RWPE1 (cell line): ENCODE data around the gene STK26.

Source experiments
- CTCF ChIA-PET: fragments of 350-600 bp; sonication (Branson Sonifier 250); formaldehyde crosslinking; extraction: SDS; loops from one replicate; lab custom pipeline; 2021; lab: Yijun Ruan, JAX
- POLR2A ChIA-PET: fragments of 400-600 bp; formaldehyde crosslinking; extraction: SDS; loops from one replicate; lab custom pipeline; 2020; ENCODE audit warnings: antibody characterized with exemption; ENCODE audit not compliant: low non-redundant PET; lab: Yijun Ruan, JAX
- DNase-seq: peaks from one replicate; pipeline ENCODE4 v3.0.0; 2012; ENCODE audit warnings: low spot score
- H3K27ac ChIP-seq: fragments of 450-650 bp; 2 replicates; pipeline ENCODE4 v1.5.1; 2017
- TF ChIP-seq, protein P1 (sequence below): fragments of 450-650 bp; conservative IDR thresholded peaks from 2 replicates; pipeline ENCODE4 v1.5.1; 2017; ENCODE audit warnings: low read depth, mild to moderate bottlenecking

Gene STK26

GRCh38 chrX:132085786-132086185 lies 62.7 kb downstream of the STK26 start:
- H3K27ac ChIP-seq: no peak overlapping the region
- TF ChIP-seq, protein P1, sequence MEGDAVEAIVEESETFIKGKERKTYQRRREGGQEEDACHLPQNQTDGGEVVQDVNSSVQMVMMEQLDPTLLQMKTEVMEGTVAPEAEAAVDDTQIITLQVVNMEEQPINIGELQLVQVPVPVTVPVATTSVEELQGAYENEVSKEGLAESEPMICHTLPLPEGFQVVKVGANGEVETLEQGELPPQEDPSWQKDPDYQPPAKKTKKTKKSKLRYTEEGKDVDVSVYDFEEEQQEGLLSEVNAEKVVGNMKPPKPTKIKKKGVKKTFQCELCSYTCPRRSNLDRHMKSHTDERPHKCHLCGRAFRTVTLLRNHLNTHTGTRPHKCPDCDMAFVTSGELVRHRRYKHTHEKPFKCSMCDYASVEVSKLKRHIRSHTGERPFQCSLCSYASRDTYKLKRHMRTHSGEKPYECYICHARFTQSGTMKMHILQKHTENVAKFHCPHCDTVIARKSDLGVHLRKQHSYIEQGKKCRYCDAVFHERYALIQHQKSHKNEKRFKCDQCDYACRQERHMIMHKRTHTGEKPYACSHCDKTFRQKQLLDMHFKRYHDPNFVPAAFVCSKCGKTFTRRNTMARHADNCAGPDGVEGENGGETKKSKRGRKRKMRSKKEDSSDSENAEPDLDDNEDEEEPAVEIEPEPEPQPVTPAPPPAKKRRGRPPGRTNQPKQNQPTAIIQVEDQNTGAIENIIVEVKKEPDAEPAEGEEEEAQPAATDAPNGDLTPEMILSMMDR: no peak
- DNase-seq: no peak
- POLR2A ChIA-PET: no interaction called here
- CTCF ChIA-PET: no interaction called here

DNA sequence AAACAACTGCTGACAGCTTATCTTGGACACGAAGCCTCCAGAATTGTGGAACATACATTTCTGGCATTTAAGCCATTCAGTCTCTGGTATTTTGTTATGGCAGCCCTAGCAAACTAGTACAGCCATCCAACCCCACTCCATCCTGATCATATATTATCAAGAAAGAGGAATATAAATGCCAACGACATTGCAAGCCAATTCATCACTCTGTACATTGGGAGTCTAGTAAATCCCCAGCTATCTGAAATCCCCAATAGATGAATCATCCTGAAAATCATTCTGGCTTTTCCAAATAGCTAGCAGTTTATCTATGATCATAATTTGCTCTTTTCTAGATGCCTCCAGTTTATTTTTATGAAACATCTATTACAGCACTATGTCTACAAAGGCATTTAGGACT lies 63.6 kb downstream of the STK26 start:
- DNase-seq: peak; percentile 12
- no peak overlapping the region for H3K27ac ChIP-seq
- POLR2A ChIA-PET: no interaction called here
- CTCF ChIA-PET: interaction anchor here (0.6 kb wide), 1 partner anchor 301 kb away, joined by 4 read pairs; no protein-coding TSS in a partner anchor
- TF ChIP-seq, protein P1: no peak

GRCh38 chrX:132088864-132089263 lies 65.8 kb downstream of the STK26 start:
- no peak for DNase-seq
- POLR2A ChIA-PET: no interaction called here
- CTCF ChIA-PET: no interaction called here
- no peak overlapping the region for H3K27ac ChIP-seq
- TF ChIP-seq, protein P1: no peak

- ChIA-PET POLR2A (no interaction called here), CTCF (interaction anchor here (0.6 to 0.7 kb wide), 2 partner anchors 24 to 1246 kb away, joined by 3 to 4 read pairs; no protein-coding TSS in a partner anchor)
- DNase-seq: no peak
- TF ChIP-seq, protein P1: no peak
- H3K27ac ChIP-seq: no peak overlapping the region
These were observed 67.5 kb downstream of the STK26 start for GRCh38 chrX:132090403-132091159.

- TF ChIP-seq, protein P1: peak; percentile 37
- ChIA-PET POLR2A (interaction anchor here (0.5 kb wide), 1 partner anchor 125 kb away, joined by 3 read pairs; no protein-coding TSS in a partner anchor), CTCF (interaction anchor here (0.6 to 1.5 kb wide), 6 partner anchors 13 to 539 kb away, joined by 3 to 6 read pairs (median 4); partner anchors contain the start of gene RAP2C)
- DNase-seq: peak; percentile 30
- no peak overlapping the region for H3K27ac ChIP-seq
These were observed 69.5 kb downstream of the STK26 start for GRCh38 chrX:132092439-132093065.

- POLR2A ChIA-PET: interaction anchor here (0.5 kb wide), 1 partner anchor 125 kb away, joined by 3 read pairs; no protein-coding TSS in a partner anchor
These were observed 70.2 kb downstream of the STK26 start for GRCh38 chrX:132093239-132093860.

More at GRCh38 chrX:132093239-132093860, 70.2 kb downstream of the STK26 start:
- CTCF ChIA-PET: interaction anchor here (1.1 to 1.5 kb wide), 2 partner anchors 108 to 126 kb away, joined by 3 to 5 read pairs; partner anchors contain the start of gene RAP2C
- no peak for DNase-seq
- TF ChIP-seq, protein P1: no peak
- no peak overlapping the region for H3K27ac ChIP-seq
